ENCODE results near the gene APLP1. TPM values are rescaled to one million over a fixed set of nuclear protein-coding genes. Genes with fewer than 3 reads are reported as not detected.

APLP1 gene
- total and polyA plus RNA-seq, 2 experiments from 2014 or later, result 30.2 to 36.0 TPM

GRCh38 chr19:35919306-35919705, 50.9 kb downstream of the APLP1 start:
- Histone ChIP-seq H3K79me2 (replicated peaks; ENCODE audit: insufficient read depth) (no peaks in the 10 kb centered on the region), H3F3A (replicated peaks; ENCODE audit: low read depth) (no peaks in the 10 kb centered on the region), H3K9me2 (ENCODE audit: insufficient read depth) (no peaks in the 10 kb centered on the region), H3K4me3 (no peak overlapping the region), H4K20me1 (replicated peaks; ENCODE audit: insufficient read depth) (no peaks in the 10 kb centered on the region), H3K4me1 (ENCODE audit: insufficient read depth) (peaks cover 6% of the 10 kb centered on the region; the same call in 1 of the 2 replicates), H3K27ac (ENCODE audit: low read depth) (no peak overlapping the region), H3K27me3 (ENCODE audit: insufficient read depth) (no peaks in the 10 kb centered on the region), H3K36me3 (ENCODE audit: insufficient read depth) (no peaks in the 10 kb centered on the region), H2AFZ (no peak overlapping the region), H3K4me2 (no peak overlapping the region)
- Mint-ChIP-seq H3K9me3 (no peaks in the 10 kb centered on the region), H3K4me1 (peaks cover 8% of the 10 kb centered on the region; the same call in 1 of the 3 replicates), H3K36me3 (ENCODE audit: low read depth) (no peaks in the 10 kb centered on the region), H3K27me3 (ENCODE audit: insufficient read depth, low read depth, poor library complexity) (peaks cover 7% of the 10 kb centered on the region), H3K27ac (no peak overlapping the region), H3K4me3 (no peak overlapping the region)
- ATAC-seq, result no peak
- no peak for DNase-seq (ENCODE audit: low spot score)
- TF ChIP-seq JUNB (IDR thresholded peaks at IDR 0.05; ENCODE audit: unreplicated experiment), result no peak
- TF ChIP-seq ZNF114 (CRISPR knock-in tag; IDR thresholded peaks at IDR 0.05), result no peak
- no peak for TF ChIP-seq ETS1 (IDR thresholded peaks at IDR 0.05)
- TF ChIP-seq EZH2 (IDR thresholded peaks at IDR 0.05; ENCODE audit: low read depth, unreplicated experiment), result no peak
- no peak for TF ChIP-seq POLR2AphosphoS5 (IDR thresholded peaks at IDR 0.05; ENCODE audit: low read depth)
- no peak for TF ChIP-seq CREB1 (CRISPR knock-in tag; IDR thresholded peaks at IDR 0.05; ENCODE audit: low read depth)
- no peak for TF ChIP-seq NANOG (IDR thresholded peaks at IDR 0.05; ENCODE audit: borderline replicate concordance)
- no peak for TF ChIP-seq STAT1 (IDR thresholded peaks at IDR 0.05; ENCODE audit: unreplicated experiment)
- no peak for TF ChIP-seq EZH2phosphoT487 (IDR thresholded peaks at IDR 0.05; ENCODE audit: unreplicated experiment)
- TF ChIP-seq ZNF462 (CRISPR knock-in tag; IDR thresholded peaks at IDR 0.05), result no peak
- TF ChIP-seq ZNF331 (CRISPR knock-in tag; IDR thresholded peaks at IDR 0.05; ENCODE audit: low read depth), result no peak
- TF ChIP-seq CTCF (conservative IDR thresholded peaks at IDR 0.05; ENCODE audit: low read depth in 2 of 2), result no peak
- TF ChIP-seq REST (IDR thresholded peaks at IDR 0.05; ENCODE audit: unreplicated experiment), result no peak

Data from GM23338 (cell line).